ENCODE data around the gene RNF144A. TPM values are rescaled to one million over a fixed set of nuclear protein-coding genes. Genes with fewer than 3 reads are reported as not detected.
A peak's percentile ranks its signal among the peaks of the same experiment; 100 is the strongest.

RNF144A gene
- total and polyA plus RNA-seq, 3 donors from 2014 or later = 8.9 to 12.9 (median 12.6) TPM

GRCh38 chr2:6917761-6918421, 679 bp downstream of the RNF144A start:
- no peaks in the 10 kb centered on the region for H3K36me3 ChIP-seq (ENCODE audit: low read depth, missing control alignments)
- peak overlapping the region in 1 of 2 donors; percentile 73 for H3K27ac ChIP-seq
- no peak for DNase-seq
- no peaks in the 10 kb centered on the region for H3K9me3 ChIP-seq
- no peaks in the 10 kb centered on the region for H3K27me3 ChIP-seq
- intact Hi-C loops (cut with DNase I; ENCODE audit: low total_unique reads) = loop anchor here (10.0 kb wide), 1 partner anchor 107 kb away; no protein-coding TSS in a partner anchor
- peaks cover 19% of the 10 kb centered on the region for H3K4me1 ChIP-seq
- TF ChIP-seq POLR2A (IDR thresholded peaks at IDR 0.05) (no peak), CTCF (IDR thresholded peaks at IDR 0.05) (no peak)
- WGBS, 2 donors = 3 to 20% methylated on average over 1 to 43 of the region's 68 CpGs
- H3K4me3 ChIP-seq = peak overlapping the region; percentile 57 to 73

GRCh38 chr2:6919901-6920742, 2.9 kb downstream of the RNF144A start:
- H3K4me3 ChIP-seq = no peak overlapping the region
- peaks cover 19% of the 10 kb centered on the region for H3K4me1 ChIP-seq
- no peaks in the 10 kb centered on the region for H3K36me3 ChIP-seq (ENCODE audit: low read depth, missing control alignments)
- no peak for DNase-seq
- WGBS, 2 donors = 68 to 70% methylated on average over 12 of the region's 12 CpGs
- H3K9me3 ChIP-seq = no peaks in the 10 kb centered on the region
- no peak for TF ChIP-seq CTCF (IDR thresholded peaks at IDR 0.05)
- no peak for TF ChIP-seq POLR2A (IDR thresholded peaks at IDR 0.05)
- peak overlapping the region in 1 of 2 donors; percentile 5 for H3K27ac ChIP-seq
- no peaks in the 10 kb centered on the region for H3K27me3 ChIP-seq
- intact Hi-C loops (cut with DNase I; ENCODE audit: low total_unique reads) = loop anchor here (10.0 kb wide), 1 partner anchor 105 kb away; no protein-coding TSS in a partner anchor

GRCh38 chr2:6920743-6921064, 3.5 kb downstream of the RNF144A start:
- no peak for TF ChIP-seq POLR2A (IDR thresholded peaks at IDR 0.05)
- TF ChIP-seq CTCF (IDR thresholded peaks at IDR 0.05) = no peak
- H3K4me1 ChIP-seq = peaks cover 19% of the 10 kb centered on the region
- WGBS, 2 donors = 60 to 67% methylated on average over 4 of the region's 4 CpGs
- H3K36me3 ChIP-seq (ENCODE audit: low read depth, missing control alignments) = no peaks in the 10 kb centered on the region
- H3K4me3 ChIP-seq = no peak overlapping the region
- H3K27me3 ChIP-seq = no peaks in the 10 kb centered on the region
- intact Hi-C loops (cut with DNase I; ENCODE audit: low total_unique reads) = no loop called here
- H3K9me3 ChIP-seq = no peaks in the 10 kb centered on the region
- DNase-seq = no peak
- no peak overlapping the region for H3K27ac ChIP-seq

- intact Hi-C loops (cut with DNase I; ENCODE audit: low total_unique reads) = no loop called here
- Histone ChIP-seq H3K36me3 (ENCODE audit: low read depth, missing control alignments) (no peaks in the 10 kb centered on the region), H3K27me3 (no peaks in the 10 kb centered on the region), H3K4me1 (peaks cover 22% of the 10 kb centered on the region), H3K4me3 (no peak overlapping the region), H3K9me3 (no peaks in the 10 kb centered on the region), H3K27ac (peak overlapping the region in 1 of 2 donors; percentile 31)
- TF ChIP-seq CTCF (IDR thresholded peaks at IDR 0.05) (no peak), POLR2A (IDR thresholded peaks at IDR 0.05) (no peak)
- DNase-seq = no peak
- 29 to 46% methylated on average over 11 of the region's 11 CpGs for WGBS, 2 donors
These were observed 4.2 kb downstream of the RNF144A start for GRCh38 chr2:6921321-6921922.

All from testis (tissue), 3 donors.